Hepatic stellate cell (primary cell): ENCODE data around the gene TRPV4.
A peak's percentile ranks its signal among the peaks of the same experiment; 100 is the strongest.

ENCODE experiments used
- DNase-seq: peaks from one replicate; pipeline ENCODE4 v3.0.0; 2011; ENCODE audit warnings: low spot score

TRPV4 gene

GRCh38 chr12:109828754-109829511 is 4.3 kb downstream of the TRPV4 start:
- no peak for DNase-seq

GRCh38 chr12:109827566-109828550 is 5.3 kb downstream of the TRPV4 start:
- no peak for DNase-seq

GRCh38 chr12:109827080-109827479 is 6.1 kb downstream of the TRPV4 start:
- DNase-seq: no peak

GRCh38 chr12:109824731-109825130 is 8.5 kb downstream of the TRPV4 start:
- DNase-seq: no peak

- no peak for DNase-seq
These were observed 10.2 kb downstream of the TRPV4 start for GRCh38 chr12:109822951-109823411.

GRCh38 chr12:109822416-109822815 is 10.8 kb downstream of the TRPV4 start:
- DNase-seq: no peak

- no peak for DNase-seq
These were observed 11.2 kb downstream of the TRPV4 start for GRCh38 chr12:109821968-109822367.

- DNase-seq: no peak
These were observed 12.3 kb downstream of the TRPV4 start for GRCh38 chr12:109820816-109821381.

- peak; percentile 52 for DNase-seq
These were observed 14.2 kb downstream of the TRPV4 start for GRCh38 chr12:109818905-109819500.

GRCh38 chr12:109818253-109818652 is 14.9 kb downstream of the TRPV4 start:
- DNase-seq: no peak

- DNase-seq: no peak
These were observed 15.5 kb downstream of the TRPV4 start for GRCh38 chr12:109817627-109818231.

- DNase-seq: no peak
These were observed 16.3 kb downstream of the TRPV4 start for GRCh38 chr12:109816870-109817269.

- DNase-seq: no peak
These were observed 17.2 kb downstream of the TRPV4 start for GRCh38 chr12:109815757-109816617.

GRCh38 chr12:109815225-109815624 is 18.0 kb downstream of the TRPV4 start:
- DNase-seq: no peak

- no peak for DNase-seq
These were observed 18.5 kb downstream of the TRPV4 start for GRCh38 chr12:109814600-109815150.

GRCh38 chr12:109813810-109814416 is 19.3 kb downstream of the TRPV4 start:
- DNase-seq: no peak

- no peak for DNase-seq
These were observed 21.6 kb downstream of the TRPV4 start for GRCh38 chr12:109811624-109811995.

- DNase-seq: no peak
These were observed 22.1 kb downstream of the TRPV4 start for GRCh38 chr12:109810954-109811623.

GRCh38 chr12:109808876-109809646 is 24.1 kb downstream of the TRPV4 start:
- no peak for DNase-seq
